ENCODE data around the gene ASMTL. TPM values are rescaled to one million over a fixed set of nuclear protein-coding genes. Genes with fewer than 3 reads are reported as not detected.

Gene ASMTL
- total RNA-seq, 1 donor from 2014 or later = 4.7 TPM

- H3K36me3 ChIP-seq (ENCODE audit: control insufficient read depth, insufficient read depth, low read length) = peaks cover 4% of the 10 kb centered on the region
- DNase-seq (ENCODE audit: low read depth) = no peak
- no peaks in the 10 kb centered on the region for H3K27me3 ChIP-seq (ENCODE audit: control insufficient read depth, insufficient read depth, low read length)
- no peak overlapping the region for H3K4me3 ChIP-seq (ENCODE audit: low read depth, low read length)
- FAIRE-seq = no peak
- no peak for TF ChIP-seq CTCF (IDR thresholded peaks at IDR 0.05; ENCODE audit: insufficient read depth, low read length, severe bottlenecking)
Measured at GRCh38 chrX:1401611-1402430, 50.9 kb downstream of the ASMTL start.

GRCh38 chrX:1400742-1401471, 51.8 kb downstream of the ASMTL start:
- FAIRE-seq (no peak), DNase-seq (ENCODE audit: low read depth) (no peak)
- Histone ChIP-seq H3K4me3 (ENCODE audit: low read depth, low read length) (no peak overlapping the region), H3K27me3 (ENCODE audit: control insufficient read depth, insufficient read depth, low read length) (no peaks in the 10 kb centered on the region), H3K36me3 (ENCODE audit: control insufficient read depth, insufficient read depth, low read length) (peaks cover 5% of the 10 kb centered on the region)
- TF ChIP-seq CTCF (IDR thresholded peaks at IDR 0.05; ENCODE audit: insufficient read depth, low read length, severe bottlenecking) = no peak

GRCh38 chrX:1400049-1400448, 52.7 kb downstream of the ASMTL start:
- DNase-seq (ENCODE audit: low read depth) = no peak
- H3K36me3 ChIP-seq (ENCODE audit: control insufficient read depth, insufficient read depth, low read length) = peaks cover 5% of the 10 kb centered on the region
- FAIRE-seq = no peak
- H3K27me3 ChIP-seq (ENCODE audit: control insufficient read depth, insufficient read depth, low read length) = no peaks in the 10 kb centered on the region
- no peak for TF ChIP-seq CTCF (IDR thresholded peaks at IDR 0.05; ENCODE audit: insufficient read depth, low read length, severe bottlenecking)
- no peak overlapping the region for H3K4me3 ChIP-seq (ENCODE audit: low read depth, low read length)

GRCh38 chrX:1398431-1399340, 54.0 kb downstream of the ASMTL start:
- H3K36me3 ChIP-seq (ENCODE audit: control insufficient read depth, insufficient read depth, low read length) = peaks cover 4% of the 10 kb centered on the region
- no peaks in the 10 kb centered on the region for H3K27me3 ChIP-seq (ENCODE audit: control insufficient read depth, insufficient read depth, low read length)
- FAIRE-seq (no peak), DNase-seq (ENCODE audit: low read depth) (no peak)
- no peak for TF ChIP-seq CTCF (IDR thresholded peaks at IDR 0.05; ENCODE audit: insufficient read depth, low read length, severe bottlenecking)
- no peak overlapping the region for H3K4me3 ChIP-seq (ENCODE audit: low read depth, low read length)

- no peaks in the 10 kb centered on the region for H3K27me3 ChIP-seq (ENCODE audit: control insufficient read depth, insufficient read depth, low read length)
- no peak for DNase-seq (ENCODE audit: low read depth)
- H3K36me3 ChIP-seq (ENCODE audit: control insufficient read depth, insufficient read depth, low read length) = peaks cover 4% of the 10 kb centered on the region
- no peak for TF ChIP-seq CTCF (IDR thresholded peaks at IDR 0.05; ENCODE audit: insufficient read depth, low read length, severe bottlenecking)
- no peak overlapping the region for H3K4me3 ChIP-seq (ENCODE audit: low read depth, low read length)
- no peak for FAIRE-seq
Measured at GRCh38 chrX:1397441-1398270, 55.1 kb downstream of the ASMTL start.
